IMR-90 (cell line): ENCODE results near the gene GOLGA6L24. TPM values are rescaled to one million over a fixed set of nuclear protein-coding genes. Genes with fewer than 3 reads are reported as not detected.
"Not testable (repeated sequence)": the region's sequence is repeated elsewhere in the genome, so short reads cannot be mapped to it uniquely, and the experiment has no call there.

Experiments used
- ATAC-seq: fragments of 200-7000 bp; cut with Tn5 transposase; 2 replicates; pipeline ENCODE4 v1.9.1; 2020; ENCODE audit warnings: low read depth, mild to moderate bottlenecking, moderate library complexity
- BruUV-seq: library from RNA; stranded (reverse); fragments of 400-500 nt; replicated peaks from 2 replicates; lab custom pipeline; 2021; lab: Mats Ljungman, UMichigan
- CTCF ChIA-PET: fragments of 300-600 bp; formaldehyde crosslinking; extraction: SDS; loops from one replicate; lab custom pipeline; 2021; ENCODE audit warnings: antibody characterized with exemption; lab: Yijun Ruan, JAX
- POLR2A ChIA-PET: fragments of 300-600 bp; sonication (Branson Sonifier 250); formaldehyde crosslinking; loops from one replicate; lab custom pipeline; 2022; ENCODE audit warnings: antibody characterized with exemption; ENCODE audit not compliant: unreplicated experiment; lab: Charles Lee
- DNase-seq: peaks from one replicate; pipeline ENCODE4 v3.0.0; 2013
- H2AFZ ChIP-seq: replicated peaks from 2 replicates; pipeline ENCODE3; 2013; ENCODE audit warnings: low read length, mild to moderate bottlenecking; ENCODE audit not compliant: poor library complexity
- H2AK5ac ChIP-seq: 2 replicates; pipeline ENCODE4 v1.6.1; 2013; ENCODE audit warnings: low read depth, low read length, inconsistent platforms
- H2AK9ac ChIP-seq: replicated peaks from 2 replicates; pipeline ENCODE3; 2013; ENCODE audit warnings: mild to moderate bottlenecking, low read depth, low read length, moderate library complexity; ENCODE audit not compliant: poor library complexity
- H2BK120ac ChIP-seq: 2 replicates; pipeline ENCODE4 v1.6.1; 2013; ENCODE audit warnings: low read depth, low read length, inconsistent platforms
- H2BK15ac ChIP-seq: 3 replicates; pipeline ENCODE4 v1.6.1; 2013; ENCODE audit warnings: low read depth, low read length, inconsistent platforms
- H2BK20ac ChIP-seq: 2 replicates; pipeline ENCODE4 v1.6.1; 2013; ENCODE audit warnings: low read depth, mild to moderate bottlenecking, inconsistent platforms, low read length, moderate library complexity
- H2BK5ac ChIP-seq: 2 replicates; pipeline ENCODE4 v1.6.1; 2013; ENCODE audit warnings: mild to moderate bottlenecking, low read depth, low read length, inconsistent platforms; ENCODE audit not compliant: poor library complexity, severe bottlenecking
- H3K14ac ChIP-seq: replicated peaks from 2 replicates; pipeline ENCODE4 v1.6.1; 2013; ENCODE audit warnings: low read depth, low read length, inconsistent platforms
- H3K18ac ChIP-seq: 2 replicates; pipeline ENCODE4 v1.6.1; 2013; ENCODE audit warnings: low read depth, low read length, control low read depth
- H3K23ac ChIP-seq: 2 replicates; pipeline ENCODE4 v1.6.1; 2013; ENCODE audit warnings: low read depth, low read length, inconsistent platforms
- H3K27ac ChIP-seq: 2 replicates; pipeline ENCODE4 v1.5.1; 2013; ENCODE audit warnings: mild to moderate bottlenecking, control low read depth, low read length; ENCODE audit not compliant: insufficient read depth
- H3K27me3 ChIP-seq: 2 replicates; pipeline ENCODE4 v1.6.1; 2013; ENCODE audit warnings: low read length; ENCODE audit not compliant: control insufficient read depth, insufficient read depth
- H3K36me3 ChIP-seq: 2 replicates; pipeline ENCODE4 v1.6.1; 2013; ENCODE audit warnings: low read length, mixed read lengths; ENCODE audit not compliant: control insufficient read depth, insufficient read depth
- H3K4ac ChIP-seq: 2 replicates; pipeline ENCODE4 v1.6.1; 2013; ENCODE audit warnings: low read depth, low read length, inconsistent platforms
- H3K4me1 ChIP-seq: 2 replicates; pipeline ENCODE4 v1.6.1; 2013; ENCODE audit warnings: low read length, mixed read lengths; ENCODE audit not compliant: control insufficient read depth, insufficient read depth
- H3K4me2 ChIP-seq: 2 replicates; pipeline ENCODE4 v1.6.1; 2013; ENCODE audit warnings: low read depth, mild to moderate bottlenecking, control low read depth, low read length, moderate library complexity
- H3K4me3 ChIP-seq: 2 replicates; pipeline ENCODE4 v1.5.1; 2013; ENCODE audit warnings: low read depth, mild to moderate bottlenecking, control low read depth, low read length, moderate library complexity; ENCODE audit not compliant: insufficient read depth
- H3K56ac ChIP-seq: 2 replicates; pipeline ENCODE4 v1.6.1; 2013; ENCODE audit warnings: low read length, inconsistent platforms; ENCODE audit not compliant: insufficient read depth; ENCODE audit errors: extremely low read depth
- H3K79me1 ChIP-seq, 2 experiments: 2 replicates each; pipeline ENCODE4 v1.6.1; 2013; ENCODE audit warnings: low read length in 2 of 2, inconsistent platforms in 1 of 2, low read depth in 1 of 2
- H3K9ac ChIP-seq: 2 replicates; pipeline ENCODE4 v1.6.1; 2013; ENCODE audit warnings: low read depth, low read length, control low read depth
- H3K9me1 ChIP-seq: 2 replicates; pipeline ENCODE4 v1.6.1; 2013; ENCODE audit warnings: low read length, inconsistent platforms; ENCODE audit not compliant: insufficient read depth
- H3K9me3 ChIP-seq: 2 replicates; pipeline ENCODE4 v1.6.1; 2013; ENCODE audit warnings: low read length; ENCODE audit not compliant: control insufficient read depth, insufficient read depth
- H4K20me1 ChIP-seq: 2 replicates; pipeline ENCODE4 v1.6.1; 2013; ENCODE audit warnings: low read length, inconsistent platforms; ENCODE audit not compliant: insufficient read depth
- H4K5ac ChIP-seq: 2 replicates; pipeline ENCODE4 v1.6.1; 2013; ENCODE audit warnings: mild to moderate bottlenecking, low read depth, low read length, control low read depth
- H4K8ac ChIP-seq, 2 experiments: 2 replicates each; pipeline ENCODE4 v1.6.1; 2013; ENCODE audit warnings: low read depth in 2 of 2, low read length in 2 of 2, control low read depth in 1 of 2, inconsistent platforms in 1 of 2
- H4K91ac ChIP-seq: 2 replicates; pipeline ENCODE4 v1.6.1; 2013; ENCODE audit warnings: low read depth, low read length, inconsistent platforms; ENCODE audit not compliant: insufficient read depth
- WGBS, 2 experiments: methylation state at CpG; one replicate each; pipeline versions ENCODE4 v1.1.5 to v1.1.7; 2013; ENCODE audit warnings: missing lambda C conversion rate in 2 of 2; ENCODE audit not compliant: insufficient read length in 1 of 2; ENCODE audit errors: extremely low coverage in 2 of 2; 5-methylcytosine and 5-hydroxymethylcytosine counted together
- dilution Hi-C: fragments of 300-500 bp; cut with HindIII; formaldehyde crosslinking; loops from one replicate; pipeline ENCODE4 v1.14.3; 2018; ENCODE audit warnings: low sequenced_read_pairs; ENCODE audit not compliant: unreplicated experiment
- in situ Hi-C: fragments of 300-500 bp; cut with MboI; formaldehyde crosslinking; loops from 3 replicates; pipeline ENCODE4 v1.14.3; 2019; ENCODE audit warnings: low sequenced_read_pairs, inconsistent platforms, mixed read lengths
- intact Hi-C: fragments of 100-400 bp; cut with micrococcal nuclease; formaldehyde crosslinking; loops from 2 replicates; pipeline ENCODE4 v1.10.0; 2022
- polyA plus RNA-seq, 3 experiments: library from polyadenylated mRNA; depleted of rRNA; stranded (reverse); fragments of >200 nt; gene quantifications; 2 replicates each; pipeline ENCODE4 v1.2.3, GENCODE V29; 2012; ENCODE audit warnings: low replicate concordance in 1 of 3
- total RNA-seq: library from RNA; depleted of rRNA; stranded (reverse); fragments of >200 nt; gene quantifications from 2 replicates; pipeline ENCODE4 v1.2.3, GENCODE V29; 2012

GOLGA6L24 gene
- total and polyA plus RNA-seq, 2 of the 4 experiments (the other 2 are of a cell fraction) = not detected

DNA sequence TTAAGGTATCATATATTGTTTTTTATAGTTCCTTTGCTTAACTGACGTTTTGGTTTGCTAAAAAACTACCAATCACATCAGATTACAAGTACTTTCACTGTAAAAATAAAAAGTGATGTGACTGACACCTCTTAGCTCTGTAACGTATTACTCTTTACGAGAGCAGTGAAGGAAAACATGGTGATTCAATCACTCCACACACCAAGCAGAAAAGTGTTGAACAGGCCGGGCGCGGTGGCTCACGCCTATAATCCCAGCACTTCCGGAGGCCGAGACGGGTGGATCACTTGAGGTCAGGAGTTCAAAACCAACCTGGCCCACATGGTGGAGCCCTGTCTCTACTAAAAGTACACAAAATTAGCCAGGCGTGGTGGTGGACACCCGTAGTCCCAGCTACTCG, 39.8 kb downstream of the GOLGA6L24 start:
- H3K14ac ChIP-seq, H2BK20ac ChIP-seq, intact Hi-C loops, H3K23ac ChIP-seq, H3K4me2 ChIP-seq, H4K8ac ChIP-seq, H2BK15ac ChIP-seq, H2AK5ac ChIP-seq, in situ Hi-C loops, H2BK5ac ChIP-seq, H4K20me1 ChIP-seq, BruUV-seq, ATAC-seq, H3K4me3 ChIP-seq, CTCF ChIA-PET, H3K9me1 ChIP-seq, H3K27me3 ChIP-seq, dilution Hi-C loops, H3K4me1 ChIP-seq, DNase-seq, H3K9me3 ChIP-seq, H3K27ac ChIP-seq, POLR2A ChIA-PET, H4K91ac ChIP-seq, H3K56ac ChIP-seq, H3K18ac ChIP-seq, H3K4ac ChIP-seq, H2AK9ac ChIP-seq, H3K9ac ChIP-seq, H2AFZ ChIP-seq, H3K36me3 ChIP-seq, H4K5ac ChIP-seq, H3K79me1 ChIP-seq, H2BK120ac ChIP-seq: not testable (repeated sequence)
- no CpG with 5 or more reads among the region's 13 CpGs for WGBS, 2 experiments

DNA sequence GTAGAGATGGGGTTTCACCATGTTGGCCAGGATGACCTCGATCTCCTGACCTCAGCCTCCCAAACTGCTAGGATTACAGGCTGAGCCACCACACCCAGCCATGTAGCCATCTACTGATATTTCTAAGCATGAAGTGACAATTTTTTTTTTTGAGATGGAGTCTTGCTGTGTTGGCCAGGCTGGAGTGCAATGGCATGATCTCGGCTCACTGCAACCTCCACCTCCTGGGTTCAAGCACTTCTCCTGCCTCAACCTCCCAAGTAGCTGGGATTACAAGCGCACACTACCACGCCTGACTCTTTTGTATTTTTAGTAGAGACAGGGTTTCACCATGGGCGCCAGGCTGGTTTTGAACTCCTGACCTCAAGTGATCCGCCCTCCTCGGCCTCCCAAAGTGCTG, 40.9 kb downstream of the GOLGA6L24 start:
- POLR2A ChIA-PET, dilution Hi-C loops, H2BK120ac ChIP-seq: not testable (repeated sequence)

More for the DNA sequence above, 40.9 kb downstream of the GOLGA6L24 start:
- CTCF ChIA-PET, BruUV-seq, H3K4ac ChIP-seq, H3K56ac ChIP-seq, H3K4me1 ChIP-seq, H3K4me3 ChIP-seq, H2AFZ ChIP-seq, H3K27ac ChIP-seq, in situ Hi-C loops, H3K14ac ChIP-seq, H3K9me3 ChIP-seq, H3K9me1 ChIP-seq, H3K18ac ChIP-seq, DNase-seq, H4K8ac ChIP-seq, H2AK9ac ChIP-seq, H3K4me2 ChIP-seq, intact Hi-C loops, H3K79me1 ChIP-seq, H3K27me3 ChIP-seq, H4K91ac ChIP-seq, H2BK15ac ChIP-seq, ATAC-seq, H2AK5ac ChIP-seq, H3K36me3 ChIP-seq, H3K9ac ChIP-seq, H2BK20ac ChIP-seq, H4K20me1 ChIP-seq, H2BK5ac ChIP-seq, H3K23ac ChIP-seq, H4K5ac ChIP-seq: not testable (repeated sequence)
- WGBS, 2 experiments = no CpG with 5 or more reads among the region's 7 CpGs
